Thymus (tissue), 11 donors: ENCODE measurements around the gene SDHB. TPM values are rescaled to one million over a fixed set of nuclear protein-coding genes. Genes with fewer than 3 reads are reported as not detected.

Experiments
- DNase-seq, 9 donors: peaks; one replicate each; pipeline ENCODE4 v3.0.0-alpha.2; 2013; ENCODE audit warnings: low spot score in 9 of 9, low read depth in 6 of 9, missing footprints in 1 of 9
- H3K27ac ChIP-seq, 2 donors: one replicate each; pipeline ENCODE4 v1.5.1; 2013; ENCODE audit warnings: control low read depth in 1 of 2, low read depth in 1 of 2, low read length in 1 of 2, mild to moderate bottlenecking in 1 of 2, moderate library complexity in 1 of 2
- H3K27me3 ChIP-seq, 2 donors: one replicate each; pipeline ENCODE4 v1.5.1; 2013; ENCODE audit warnings: low read length in 1 of 2; ENCODE audit not compliant: control insufficient read depth in 2 of 2, insufficient read depth in 1 of 2
- H3K36me3 ChIP-seq, 2 donors: one replicate each; pipeline ENCODE4 v1.5.1; 2013; ENCODE audit warnings: low read length in 1 of 2, mild to moderate bottlenecking in 1 of 2, moderate library complexity in 1 of 2; ENCODE audit not compliant: control insufficient read depth in 2 of 2, insufficient read depth in 2 of 2
- H3K4me1 ChIP-seq, 2 donors: one replicate each; pipeline ENCODE4 v1.5.1; 2013; ENCODE audit warnings: low read length in 2 of 2; ENCODE audit not compliant: control insufficient read depth in 2 of 2, insufficient read depth in 2 of 2
- H3K4me3 ChIP-seq, 2 donors: one replicate each; pipeline ENCODE4 v1.5.1; 2013; ENCODE audit warnings: low read length in 2 of 2, control low read depth in 1 of 2, mild to moderate bottlenecking in 1 of 2
- H3K9me3 ChIP-seq, 2 donors: one replicate each; pipeline ENCODE4 v1.5.1; 2013; ENCODE audit warnings: low read length in 1 of 2, mild to moderate bottlenecking in 1 of 2; ENCODE audit not compliant: control insufficient read depth in 2 of 2, insufficient read depth in 1 of 2
- WGBS: extraction: QIAGEN DNeasy Blood & Tissue Kit; methylation state at CpG from one replicate; pipeline ENCODE4 v1.1.7; 2013; 5-methylcytosine and 5-hydroxymethylcytosine counted together
- polyA plus RNA-seq: library from polyadenylated mRNA; stranded (reverse); fragments of 200-250 nt; gene quantifications from one replicate; pipeline ENCODE4 v1.2.3, GENCODE V29; 2013
- total RNA-seq: library from RNA; stranded (reverse); fragments of 120-200 nt; gene quantifications from one replicate; pipeline ENCODE4 v1.2.4, GENCODE V29; 2013
- donor health status: healthy.

The SDHB gene
- total and polyA plus RNA-seq, 2 donors, result 70.0 to 122 TPM

GRCh38 chr1:17080880-17081279, 27.0 kb upstream of the SDHB start:
- Histone ChIP-seq H3K27me3 (no peaks in the 10 kb centered on the region), H3K4me1 (no peaks in the 10 kb centered on the region), H3K36me3 (no peaks in the 10 kb centered on the region), H3K9me3 (no peaks in the 10 kb centered on the region), H3K27ac (no peak overlapping the region), H3K4me3 (no peak overlapping the region)
- 94% methylated on average over 4 of the region's 4 CpGs for WGBS
- no peak for DNase-seq

GRCh38 chr1:17080085-17080759, 26.4 kb upstream of the SDHB start:
- DNase-seq, result no peak
- Histone ChIP-seq H3K27ac (no peak overlapping the region), H3K9me3 (no peaks in the 10 kb centered on the region), H3K27me3 (no peaks in the 10 kb centered on the region), H3K36me3 (no peaks in the 10 kb centered on the region), H3K4me3 (no peak overlapping the region), H3K4me1 (no peaks in the 10 kb centered on the region)
- WGBS, result 91% methylated on average over 8 of the region's 8 CpGs

- 95% methylated on average over 16 of the region's 16 CpGs for WGBS
- Histone ChIP-seq H3K4me1 (no peaks in the 10 kb centered on the region), H3K4me3 (no peak overlapping the region), H3K36me3 (no peaks in the 10 kb centered on the region), H3K9me3 (peaks cover 0 to 1% of the 10 kb centered on the region in 2 donors), H3K27ac (no peak overlapping the region), H3K27me3 (no peaks in the 10 kb centered on the region)
- no peak for DNase-seq
Measured at GRCh38 chr1:17078991-17079868, 25.4 kb upstream of the SDHB start.

GRCh38 chr1:17075470-17076255, 21.8 kb upstream of the SDHB start:
- Histone ChIP-seq H3K4me1 (no peaks in the 10 kb centered on the region), H3K36me3 (no peaks in the 10 kb centered on the region), H3K4me3 (no peak overlapping the region), H3K27ac (no peak overlapping the region), H3K9me3 (peaks cover 0 to 1% of the 10 kb centered on the region in 2 donors), H3K27me3 (no peaks in the 10 kb centered on the region)
- WGBS, result 83% methylated on average over 17 of the region's 17 CpGs
- no peak for DNase-seq

DNA sequence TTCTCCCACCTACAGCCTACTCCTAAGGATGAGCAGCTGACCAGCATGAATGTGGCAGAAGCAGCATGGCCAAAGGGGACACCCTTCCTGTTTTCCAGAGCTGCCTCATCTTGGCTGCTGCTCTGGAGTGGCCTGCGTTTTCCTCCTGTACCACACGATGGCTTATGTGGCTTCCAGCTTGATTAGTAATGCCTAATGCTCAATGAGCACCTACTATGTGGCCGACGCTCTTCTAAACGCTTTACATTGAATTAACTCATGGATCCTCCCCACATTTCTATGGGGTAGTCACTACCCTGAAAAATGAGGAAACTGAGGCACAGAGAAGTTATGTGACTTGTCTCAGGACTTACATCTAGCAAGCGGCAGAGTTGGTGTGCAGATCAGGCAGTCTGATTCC, 18.0 kb upstream of the SDHB start:
- Histone ChIP-seq H3K36me3 (no peaks in the 10 kb centered on the region), H3K9me3 (peaks cover 0 to 1% of the 10 kb centered on the region in 2 donors), H3K4me1 (no peaks in the 10 kb centered on the region), H3K27ac (no peak overlapping the region), H3K4me3 (no peak overlapping the region), H3K27me3 (peaks cover 0 to 2% of the 10 kb centered on the region in 2 donors)
- no peak for DNase-seq
- 97% methylated on average over 6 of the region's 6 CpGs for WGBS

DNA sequence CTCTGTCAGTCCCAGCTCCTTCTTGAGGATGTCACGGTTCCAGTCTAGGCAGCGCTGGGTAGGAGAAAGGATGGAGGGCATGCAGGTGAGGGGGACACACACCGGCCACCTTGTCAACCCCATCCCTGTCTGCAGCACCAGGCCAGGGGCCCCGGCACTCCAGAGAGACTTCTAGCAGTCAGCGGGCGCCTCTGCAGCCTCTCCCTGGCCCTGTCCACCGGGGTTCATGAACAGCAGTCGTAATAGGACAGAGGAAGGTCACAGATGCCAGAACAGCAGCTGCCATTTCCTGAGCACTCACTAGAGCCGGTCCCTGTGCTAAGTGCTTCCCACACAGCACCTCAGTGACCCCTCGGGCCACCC, 16.3 kb upstream of the SDHB start:
- peaks cover 1 to 5% of the 10 kb centered on the region in 2 donors for H3K9me3 ChIP-seq
- no peak overlapping the region for H3K4me3 ChIP-seq
- 87% methylated on average over 10 of the region's 10 CpGs for WGBS
- DNase-seq, result no peak
- no peaks in the 10 kb centered on the region for H3K36me3 ChIP-seq
- H3K27ac ChIP-seq, result no peak overlapping the region
- H3K27me3 ChIP-seq, result peaks cover 0 to 2% of the 10 kb centered on the region in 2 donors
- H3K4me1 ChIP-seq, result no peaks in the 10 kb centered on the region

DNA sequence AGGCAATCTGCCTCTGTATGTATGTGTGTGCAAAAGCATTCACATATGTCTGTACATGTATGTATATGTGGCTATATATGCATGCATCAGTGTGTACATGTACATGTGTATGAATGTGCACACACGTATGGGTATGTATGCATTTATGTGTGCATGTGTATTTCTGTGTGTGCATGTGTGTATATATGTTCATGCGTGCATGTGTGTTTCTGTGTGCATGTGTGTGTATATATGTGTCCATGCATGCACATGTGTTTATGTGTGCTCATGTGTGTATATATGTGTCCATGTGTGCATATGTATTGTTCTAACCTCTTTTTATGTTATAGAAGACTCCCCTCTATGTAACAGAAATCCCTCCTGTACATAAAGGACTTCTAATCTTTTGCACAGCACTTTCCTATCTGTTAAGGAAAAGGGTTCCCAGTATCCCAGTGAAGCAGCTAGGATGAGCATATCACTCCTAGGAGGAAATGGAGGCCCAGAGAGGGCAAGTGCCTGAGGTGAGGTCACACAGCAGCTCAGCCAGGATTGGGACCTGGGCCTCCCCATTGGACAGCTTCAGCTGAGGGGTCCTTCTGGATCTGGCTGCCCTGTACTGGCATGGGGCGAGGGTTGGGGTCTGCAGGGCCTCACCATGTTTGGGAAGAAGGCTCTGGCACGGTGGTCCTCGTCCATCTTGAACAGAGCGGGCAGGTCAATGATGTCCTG, 15.8 kb upstream of the SDHB start:
- 94% methylated on average over 6 of the region's 6 CpGs for WGBS

GRCh38 chr1:17068789-17069188, 15.0 kb upstream of the SDHB start:
- Histone ChIP-seq H3K4me3 (no peak overlapping the region), H3K4me1 (no peaks in the 10 kb centered on the region), H3K9me3 (peaks cover 0 to 14% of the 10 kb centered on the region in 2 donors), H3K27ac (no peak overlapping the region), H3K27me3 (peaks cover 0 to 2% of the 10 kb centered on the region in 2 donors), H3K36me3 (no peaks in the 10 kb centered on the region)
- WGBS, result 88% methylated on average over 12 of the region's 12 CpGs
- DNase-seq, result no peak

More for the DNA sequence above, 15.8 kb upstream of the SDHB start:
- Histone ChIP-seq H3K4me1 (no peaks in the 10 kb centered on the region), H3K27me3 (peaks cover 0 to 2% of the 10 kb centered on the region in 2 donors), H3K36me3 (no peaks in the 10 kb centered on the region), H3K27ac (no peak overlapping the region), H3K9me3 (peaks cover 1 to 9% of the 10 kb centered on the region in 2 donors), H3K4me3 (no peak overlapping the region)
- DNase-seq, result no peak
